PC-9 (cell line): Measurements from ENCODE around the gene BMPR2.

Source experiments
- CTCF ChIP-seq: fragments of 200-600 bp; sonication (generic); conservative IDR thresholded peaks from 2 replicates; pipeline ENCODE4 v1.6.1; 2017; ENCODE audit warnings: mixed run types, antibody characterized with exemption, mild to moderate bottlenecking, moderate library complexity
- EZH2 ChIP-seq: fragments of 200-600 bp; sonication (generic); IDR thresholded peaks from 2 replicates; pipeline ENCODE4 v1.8.0; 2017; ENCODE audit warnings: antibody characterized with exemption, low read depth

- TF ChIP-seq CTCF (no peak), EZH2 (no peak)
These were observed 48.3 kb upstream of the BMPR2 start for GRCh38 chr2:202327858-202328257.
